Fibroblast of lung (primary cell): Measurements from ENCODE around the gene PLEKHH3.

Experiments used
- CTCF ChIP-seq, 2 donors: IDR thresholded peaks in 1 of 2; conservative IDR thresholded peaks in 1 of 2; 1 replicate in 1 of 2; 2 replicates in 1 of 2; pipeline ENCODE4 v1.5.1; 2011 to 2012; ENCODE audit warnings: low read length in 2 of 2, control low read depth in 1 of 2, inconsistent platforms in 1 of 2, low read depth in 1 of 2, mild to moderate bottlenecking in 1 of 2
- EZH2 ChIP-seq: IDR thresholded peaks from 2 replicates; pipeline ENCODE4 v1.5.1; 2012; ENCODE audit warnings: low read length, control low read depth, mild to moderate bottlenecking; ENCODE audit errors: missing control alignments

- TF ChIP-seq CTCF (conservative IDR thresholded peaks at IDR 0.05 in 1 of 2, IDR thresholded peaks at IDR 0.05 in 1 of 2; ENCODE audit: low read depth in 1 of 2, low read length in 2 of 2) (no peak), EZH2 (no peak)
These were observed 8.2 kb upstream of the PLEKHH3 start for GRCh38 chr17:42684929-42685556.
